NCI-H1048 (cell line): ENCODE results near the gene C12orf57.
A peak's percentile ranks its signal among the peaks of the same experiment; 100 is the strongest.

Source experiments
- DNase-seq: peaks from one replicate; lab custom pipeline; 2025; lab: John Stamatoyannopoulos, UW

Gene C12orf57

DNA sequence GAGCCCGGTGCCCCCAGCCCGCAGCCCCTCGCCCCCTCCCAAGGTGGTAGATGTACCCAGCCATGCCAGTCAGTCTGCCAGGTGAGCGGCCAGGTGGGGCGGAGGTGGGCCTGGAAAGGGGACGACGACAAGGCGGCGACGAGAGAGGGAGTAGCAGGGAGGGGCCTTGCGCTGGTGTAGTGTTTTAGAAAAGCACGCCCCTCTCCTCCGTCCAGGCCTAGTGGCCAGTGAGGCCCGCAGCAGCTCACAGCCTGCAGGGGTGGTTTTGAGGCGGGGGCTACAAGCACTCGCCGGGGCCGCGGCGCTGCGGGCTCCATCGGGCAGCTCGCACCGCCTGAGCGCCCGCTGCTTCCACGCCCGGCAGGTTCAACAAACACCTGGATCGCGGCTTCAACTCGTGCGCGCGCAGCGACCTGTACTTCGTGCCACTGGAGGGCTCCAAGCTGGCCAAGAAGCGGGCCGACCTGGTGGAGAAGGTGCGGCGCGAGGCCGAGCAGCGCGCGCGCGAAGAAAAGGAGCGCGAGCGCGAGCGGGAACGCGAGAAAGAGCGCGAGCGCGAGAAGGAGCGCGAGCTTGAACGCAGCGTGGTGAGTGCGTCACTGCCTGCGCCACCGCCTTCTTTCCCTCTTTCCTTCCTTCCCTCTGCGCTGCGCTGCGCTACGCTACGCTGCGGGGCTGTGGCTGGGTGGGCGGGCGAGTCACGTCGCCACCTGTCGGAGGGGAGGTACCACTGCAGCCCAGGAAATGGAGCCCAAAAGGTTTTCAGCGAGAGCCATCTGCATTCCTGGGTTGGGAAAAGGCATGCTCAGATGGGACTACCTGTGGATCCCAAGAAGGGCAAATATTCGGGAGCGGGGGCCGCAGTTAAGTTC lies 6.1 kb upstream of the C12orf57 start:
- DNase-seq = peak; percentile 92

DNA sequence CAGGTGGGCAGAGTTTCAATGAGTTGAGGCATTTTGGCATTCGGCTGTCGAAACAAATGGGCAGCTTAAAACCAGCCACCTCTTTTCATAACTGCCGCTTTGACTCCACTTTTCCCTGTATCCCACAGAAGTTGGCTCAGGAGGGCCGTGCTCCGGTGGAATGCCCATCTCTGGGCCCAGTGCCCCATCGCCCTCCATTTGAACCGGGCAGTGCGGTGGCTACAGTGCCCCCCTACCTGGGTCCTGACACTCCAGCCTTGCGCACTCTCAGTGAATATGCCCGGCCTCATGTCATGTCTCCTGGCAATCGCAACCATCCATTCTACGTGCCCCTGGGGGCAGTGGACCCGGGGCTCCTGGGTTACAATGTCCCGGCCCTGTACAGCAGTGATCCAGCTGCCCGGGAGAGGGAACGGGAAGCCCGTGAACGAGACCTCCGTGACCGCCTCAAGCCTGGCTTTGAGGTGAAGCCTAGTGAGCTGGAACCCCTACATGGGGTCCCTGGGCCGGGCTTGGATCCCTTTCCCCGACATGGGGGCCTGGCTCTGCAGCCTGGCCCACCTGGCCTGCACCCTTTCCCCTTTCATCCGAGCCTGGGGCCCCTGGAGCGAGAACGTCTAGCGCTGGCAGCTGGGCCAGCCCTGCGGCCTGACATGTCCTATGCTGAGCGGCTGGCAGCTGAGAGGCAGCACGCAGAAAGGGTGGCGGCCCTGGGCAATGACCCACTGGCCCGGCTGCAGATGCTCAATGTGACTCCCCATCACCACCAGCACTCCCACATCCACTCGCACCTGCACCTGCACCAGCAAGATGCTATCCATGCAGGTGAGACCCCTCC lies 5.2 kb upstream of the C12orf57 start:
- DNase-seq = no peak

DNA sequence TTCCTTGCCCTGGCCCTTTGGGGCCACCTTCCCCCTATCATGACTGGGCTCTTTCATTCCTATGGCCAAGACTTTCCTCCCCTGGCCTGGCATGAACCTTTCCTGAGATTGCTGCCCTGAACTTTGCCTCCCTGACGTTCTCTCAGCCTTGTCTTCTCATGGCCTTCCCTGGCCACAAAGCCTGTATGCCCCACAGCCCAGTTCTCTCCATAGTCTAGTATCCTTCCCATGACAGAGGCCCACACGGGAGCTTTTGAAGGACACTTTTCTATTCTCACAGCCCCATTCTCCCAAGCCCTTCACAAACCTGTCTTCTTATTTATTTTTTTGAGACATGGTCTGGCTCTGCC lies 4.7 kb upstream of the C12orf57 start:
- no peak for DNase-seq

DNA sequence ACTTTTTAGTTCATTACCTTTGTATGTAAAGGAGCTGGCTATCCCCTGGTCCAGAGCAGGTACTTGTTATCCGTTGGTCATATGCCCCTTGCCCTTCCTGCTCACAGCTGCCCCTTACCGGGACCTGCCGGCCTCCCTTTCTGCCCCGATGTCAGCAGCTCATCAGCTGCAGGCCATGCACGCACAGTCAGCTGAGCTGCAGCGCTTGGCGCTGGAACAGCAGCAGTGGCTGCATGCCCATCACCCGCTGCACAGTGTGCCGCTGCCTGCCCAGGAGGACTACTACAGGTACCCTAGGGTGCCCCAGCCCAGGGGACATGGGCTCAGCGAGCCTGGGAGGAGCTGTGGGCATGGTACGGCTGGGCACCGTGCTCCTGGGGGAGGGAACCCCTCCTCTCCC lies 2.6 kb upstream of the C12orf57 start:
- DNase-seq = no peak

DNA sequence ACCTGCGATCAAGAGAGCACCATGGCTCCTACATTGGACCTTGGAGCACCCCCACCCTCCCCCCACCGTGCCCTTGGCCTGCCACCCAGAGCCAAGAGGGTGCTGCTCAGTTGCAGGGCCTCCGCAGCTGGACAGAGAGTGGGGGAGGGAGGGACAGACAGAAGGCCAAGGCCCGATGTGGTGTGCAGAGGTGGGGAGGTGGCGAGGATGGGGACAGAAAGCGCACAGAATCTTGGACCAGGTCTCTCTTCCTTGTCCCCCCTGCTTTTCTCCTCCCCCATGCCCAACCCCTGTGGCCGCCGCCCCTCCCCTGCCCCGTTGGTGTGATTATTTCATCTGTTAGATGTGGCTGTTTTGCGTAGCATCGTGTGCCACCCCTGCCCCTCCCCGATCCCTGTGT lies 2.0 kb upstream of the C12orf57 start:
- DNase-seq = no peak

DNA sequence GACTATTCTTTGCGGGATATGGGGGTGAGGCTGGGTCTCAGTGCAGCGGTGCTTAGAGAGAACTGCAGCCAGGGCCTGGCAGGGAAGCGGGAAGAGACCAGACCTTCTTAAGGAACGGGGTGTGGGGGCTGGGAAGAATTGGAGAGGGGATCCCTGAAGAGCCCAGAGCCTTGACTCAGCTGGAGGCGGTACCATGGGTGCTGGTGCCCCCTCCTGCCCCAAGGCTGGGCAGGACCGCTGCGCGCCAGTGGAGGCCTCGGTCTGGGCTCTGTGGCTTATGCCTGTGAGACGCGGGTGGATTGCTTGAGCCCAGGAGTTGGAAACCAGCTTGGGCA lies 1.5 kb upstream of the C12orf57 start:
- DNase-seq = no peak

DNA sequence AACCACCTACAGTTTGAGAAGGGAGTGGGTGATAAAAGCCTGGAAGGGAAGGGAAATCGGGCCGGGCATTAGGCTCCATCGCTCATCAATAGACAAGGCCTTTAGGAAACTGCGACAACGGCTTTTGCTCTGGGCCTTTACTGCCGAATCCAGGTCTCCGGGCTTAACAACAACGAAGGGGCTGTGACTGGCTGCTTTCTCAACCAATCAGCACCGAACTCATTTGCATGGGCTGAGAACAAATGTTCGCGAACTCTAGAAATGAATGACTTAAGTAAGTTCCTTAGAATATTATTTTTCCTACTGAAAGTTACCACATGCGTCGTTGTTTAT lies 467 bp upstream of the C12orf57 start:
- peak; percentile 63 for DNase-seq

DNA sequence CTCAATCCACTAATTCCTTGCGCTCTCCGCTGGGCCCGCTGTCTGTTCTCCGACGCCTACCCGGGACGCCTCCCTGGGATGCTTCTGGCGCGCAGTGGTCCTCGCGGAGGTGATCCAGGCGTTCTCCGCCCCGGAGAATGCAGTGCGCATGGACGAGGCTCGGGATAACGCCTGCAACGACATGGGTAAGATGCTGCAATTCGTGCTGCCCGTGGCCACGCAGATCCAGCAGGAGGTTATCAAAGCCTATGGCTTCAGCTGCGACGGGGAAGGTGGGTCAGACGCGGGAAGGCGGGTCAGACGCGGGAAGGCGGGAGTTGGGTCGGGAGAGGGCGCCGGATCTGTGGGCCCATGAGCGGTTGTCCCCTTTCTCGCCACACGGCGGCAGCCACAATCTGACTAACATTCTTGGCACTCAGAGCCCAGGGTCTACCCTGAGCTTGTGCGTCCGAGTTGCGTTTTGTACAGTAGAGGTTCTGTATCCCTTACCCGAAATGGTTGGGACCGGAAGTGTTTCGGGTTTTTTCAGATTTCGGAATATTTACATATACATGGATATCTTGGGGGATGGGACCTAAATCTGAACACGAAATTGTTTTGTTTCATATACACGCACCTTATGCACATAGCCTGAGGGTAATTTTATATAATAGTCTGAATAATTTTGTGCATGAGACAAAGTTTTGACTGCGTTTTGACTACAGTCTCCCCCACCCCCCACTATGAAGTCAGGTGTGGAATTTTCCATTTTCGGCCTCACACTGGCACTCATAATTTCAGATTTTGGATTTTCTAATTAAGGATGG lies 762 bp downstream of the C12orf57 start:
- DNase-seq = peak; percentile 91

DNA sequence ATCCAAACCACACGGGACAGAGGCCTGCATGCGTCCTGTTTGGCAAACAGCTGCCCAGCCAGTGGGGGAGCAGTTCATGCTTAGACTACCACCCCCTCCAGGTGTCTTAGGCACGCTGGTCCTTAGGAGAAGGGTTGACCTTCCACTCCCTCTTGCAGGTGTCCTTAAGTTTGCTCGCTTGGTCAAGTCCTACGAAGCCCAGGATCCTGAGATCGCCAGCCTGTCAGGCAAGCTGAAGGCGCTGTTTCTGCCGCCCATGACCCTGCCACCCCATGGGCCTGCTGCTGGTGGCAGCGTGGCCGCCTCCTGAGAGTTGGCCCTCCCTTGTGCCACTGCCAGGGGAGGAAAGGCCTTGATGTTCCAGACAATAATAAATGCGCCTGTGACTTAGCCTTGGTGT lies 1.8 kb downstream of the C12orf57 start:
- no peak for DNase-seq

DNA sequence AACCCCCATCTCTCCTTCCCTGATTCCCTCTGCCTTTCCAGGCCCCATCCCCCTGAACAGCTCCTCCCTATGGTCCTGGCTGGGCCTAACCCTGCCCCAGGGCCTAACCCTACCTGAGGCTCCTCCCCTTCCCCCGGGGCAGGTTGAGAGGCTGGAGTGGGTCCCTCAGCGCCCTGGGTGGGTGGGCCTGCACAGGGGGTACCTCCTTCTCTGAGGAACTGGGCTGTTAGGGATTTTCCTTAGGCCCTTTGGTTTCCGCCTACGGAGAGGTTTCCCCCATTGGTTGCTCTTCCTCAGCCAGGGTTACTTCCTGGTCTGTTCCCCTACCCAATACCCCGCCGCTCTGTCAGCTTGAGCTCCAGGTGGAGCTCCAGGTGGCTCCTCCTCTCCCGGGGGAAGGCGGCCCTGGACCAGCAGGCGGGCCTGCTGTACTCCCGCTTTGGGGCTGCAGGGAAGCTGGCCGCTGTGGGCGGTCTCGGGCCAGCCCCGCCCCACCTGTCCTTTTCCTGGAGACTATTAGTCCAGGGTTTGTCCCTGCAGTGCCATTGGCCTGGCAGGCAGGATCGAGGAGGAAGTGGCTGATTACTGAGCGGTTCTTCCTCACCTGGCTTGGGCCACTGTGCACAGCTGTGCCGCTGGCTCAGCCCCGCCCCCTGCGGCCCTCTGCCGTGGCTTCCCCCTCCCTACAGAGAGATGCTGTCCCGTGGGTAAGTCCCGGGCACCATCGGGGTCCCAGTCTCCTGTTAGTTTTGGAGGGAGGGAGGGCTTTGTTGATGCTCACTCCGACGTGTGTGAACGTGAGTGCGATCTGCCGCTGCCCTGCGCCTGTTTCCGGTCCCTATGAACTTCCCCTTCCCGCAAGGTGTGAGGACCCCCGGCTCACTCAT lies 2.5 kb downstream of the C12orf57 start:
- DNase-seq = peak; percentile 86

DNA sequence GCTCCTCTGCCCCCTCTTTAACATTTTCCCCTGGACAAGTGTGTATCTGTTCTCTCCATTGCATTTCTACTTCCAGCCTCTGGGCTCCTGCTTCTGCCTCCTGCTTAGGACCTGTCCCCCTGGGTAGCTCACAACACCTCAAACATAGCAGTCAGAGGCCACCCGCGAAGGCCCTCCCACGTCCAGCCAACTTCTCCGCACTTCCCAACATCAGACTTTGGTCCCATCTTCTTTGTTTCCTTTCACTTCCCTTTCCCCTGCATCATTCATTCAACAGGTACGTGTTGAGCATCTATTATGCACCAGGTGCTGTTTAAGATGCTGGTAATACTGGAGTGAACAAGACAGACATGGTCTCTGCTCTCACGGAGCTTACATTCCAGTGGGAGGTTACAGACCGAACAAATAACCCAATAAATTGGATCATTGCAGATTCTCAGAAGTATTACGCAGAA lies 3.1 kb downstream of the C12orf57 start:
- DNase-seq = no peak

DNA sequence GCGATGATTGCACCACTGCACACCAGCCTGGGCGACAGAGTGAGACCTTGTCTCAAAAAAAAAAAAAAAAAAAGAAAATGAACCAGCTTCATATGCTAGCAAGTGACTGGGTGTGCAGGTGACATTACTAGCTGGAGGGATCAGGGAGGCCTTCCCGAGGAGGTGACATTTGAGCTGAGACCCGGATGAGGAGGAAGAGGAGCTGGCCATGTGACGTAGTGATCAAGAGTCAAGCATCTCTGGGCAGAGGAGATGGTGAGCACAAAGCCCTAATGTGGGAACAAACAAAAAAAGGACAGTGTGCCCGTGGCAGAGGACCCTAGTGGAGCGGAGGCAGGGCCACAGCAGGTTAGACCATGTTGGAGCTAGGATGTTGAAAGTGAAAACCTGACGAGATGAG lies 3.8 kb downstream of the C12orf57 start:
- no peak for DNase-seq

DNA sequence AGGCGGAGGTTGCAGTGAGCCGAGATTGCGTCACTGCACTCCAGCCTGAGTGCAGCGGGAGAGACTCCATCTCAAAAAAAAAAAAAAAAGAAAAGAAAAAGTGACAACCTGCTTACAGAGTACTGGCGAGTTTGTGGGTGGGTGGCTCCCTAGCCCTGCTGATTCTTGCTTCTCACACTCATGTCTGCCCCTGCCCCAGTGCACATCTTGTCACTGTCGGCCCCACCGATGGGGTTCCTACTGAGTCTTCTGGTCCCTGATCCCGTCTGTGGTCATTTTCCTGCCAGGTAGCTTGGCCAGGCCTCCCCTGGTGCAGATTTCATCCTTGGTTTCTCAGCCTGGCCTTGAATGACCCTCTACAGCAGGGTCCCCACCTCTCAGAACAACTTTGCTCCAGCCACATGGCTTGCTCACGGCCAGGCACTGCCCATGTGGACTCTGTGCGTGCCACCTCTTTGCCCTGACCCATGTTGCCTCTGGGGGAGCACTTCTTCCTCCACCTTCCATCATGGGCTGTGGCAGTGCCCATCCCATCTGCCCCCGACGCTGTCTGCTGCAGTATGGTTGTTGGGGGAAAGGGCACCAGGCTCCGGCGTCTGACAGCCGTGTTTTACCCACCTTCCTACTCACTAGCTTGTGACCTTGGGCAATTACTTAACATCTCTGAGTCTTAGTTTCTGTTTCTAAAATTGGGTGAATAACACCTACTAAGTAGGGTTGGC lies 5.2 kb downstream of the C12orf57 start:
- DNase-seq = no peak

DNA sequence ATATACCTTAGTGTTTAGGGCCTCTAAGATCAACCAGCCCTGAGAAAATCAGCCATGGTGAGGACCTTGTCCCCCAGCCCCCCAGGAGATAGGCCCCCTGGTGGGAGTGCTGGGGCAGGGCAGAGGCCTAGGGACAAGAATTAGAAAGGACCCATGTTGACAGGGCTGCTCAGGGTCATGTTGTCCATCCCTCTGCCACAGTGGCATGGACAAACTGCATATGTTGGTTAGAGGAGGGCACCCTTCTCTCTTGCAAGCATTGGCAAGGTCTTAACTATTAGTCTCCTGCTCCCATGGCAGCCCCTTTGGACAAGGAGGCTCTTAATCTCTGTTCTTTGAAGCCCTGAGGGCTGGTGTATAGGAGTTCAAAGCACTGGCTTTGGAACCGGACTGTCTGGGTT lies 6.6 kb downstream of the C12orf57 start:
- no peak for DNase-seq

DNA sequence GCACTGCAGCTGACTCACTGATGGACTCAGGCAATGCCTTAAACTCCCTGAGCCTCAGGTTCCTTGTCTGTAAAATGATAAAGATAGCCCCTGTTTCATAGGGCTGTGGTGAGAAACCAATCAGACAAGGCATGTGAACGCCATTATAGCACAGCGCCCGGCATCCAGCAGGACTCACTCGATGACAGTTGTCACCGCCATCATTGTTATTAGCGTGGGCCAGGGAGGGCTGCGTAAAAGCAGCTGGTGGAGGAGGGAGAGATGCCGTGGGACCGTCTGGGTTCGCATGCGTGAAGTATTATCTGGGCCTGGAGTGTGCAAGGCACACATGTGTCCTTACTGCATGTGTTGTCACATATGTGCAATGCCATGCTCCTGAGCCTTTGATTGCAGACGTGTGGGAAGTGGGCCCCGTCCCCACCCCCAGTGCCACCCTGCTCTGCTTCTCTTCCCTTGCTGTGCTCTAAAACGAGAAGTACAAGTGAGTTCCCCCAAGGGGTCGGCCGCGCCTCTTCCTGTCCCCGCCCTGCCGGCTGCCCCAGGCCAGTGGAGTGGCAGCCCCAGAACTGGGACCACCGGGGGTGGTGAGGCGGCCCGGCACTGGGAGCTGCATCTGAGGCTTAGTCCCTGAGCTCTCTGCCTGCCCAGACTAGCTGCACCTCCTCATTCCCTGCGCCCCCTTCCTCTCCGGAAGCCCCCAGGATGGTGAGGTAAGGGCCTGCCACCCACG lies 7.2 kb downstream of the C12orf57 start, which contains the start of gene PTPN6:
TSS of gene PTPN6 (plus strand) at position 546 of the 730 bp plus-strand sequence. CDS start at position 703, 157 bp downstream.
- no peak for DNase-seq

DNA sequence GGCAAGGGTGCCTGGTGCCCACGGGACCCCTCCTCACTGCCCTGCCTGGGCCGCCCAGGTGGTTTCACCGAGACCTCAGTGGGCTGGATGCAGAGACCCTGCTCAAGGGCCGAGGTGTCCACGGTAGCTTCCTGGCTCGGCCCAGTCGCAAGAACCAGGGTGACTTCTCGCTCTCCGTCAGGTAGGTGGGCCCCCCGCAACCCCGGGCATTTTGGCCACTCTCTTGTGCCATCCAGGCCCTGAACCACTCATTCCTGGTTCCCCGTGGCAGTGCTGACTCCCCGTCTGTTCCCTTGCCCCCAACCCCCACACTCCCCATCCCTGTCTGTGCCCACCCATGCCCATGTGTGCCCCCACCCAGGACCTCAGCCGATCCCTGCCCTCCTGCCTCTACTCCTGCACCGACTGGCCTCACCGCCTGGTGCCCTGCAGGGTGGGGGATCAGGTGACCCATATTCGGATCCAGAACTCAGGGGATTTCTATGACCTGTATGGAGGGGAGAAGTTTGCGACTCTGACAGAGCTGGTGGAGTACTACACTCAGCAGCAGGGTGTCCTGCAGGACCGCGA lies 7.8 kb downstream of the C12orf57 start:
- no peak for DNase-seq

DNA sequence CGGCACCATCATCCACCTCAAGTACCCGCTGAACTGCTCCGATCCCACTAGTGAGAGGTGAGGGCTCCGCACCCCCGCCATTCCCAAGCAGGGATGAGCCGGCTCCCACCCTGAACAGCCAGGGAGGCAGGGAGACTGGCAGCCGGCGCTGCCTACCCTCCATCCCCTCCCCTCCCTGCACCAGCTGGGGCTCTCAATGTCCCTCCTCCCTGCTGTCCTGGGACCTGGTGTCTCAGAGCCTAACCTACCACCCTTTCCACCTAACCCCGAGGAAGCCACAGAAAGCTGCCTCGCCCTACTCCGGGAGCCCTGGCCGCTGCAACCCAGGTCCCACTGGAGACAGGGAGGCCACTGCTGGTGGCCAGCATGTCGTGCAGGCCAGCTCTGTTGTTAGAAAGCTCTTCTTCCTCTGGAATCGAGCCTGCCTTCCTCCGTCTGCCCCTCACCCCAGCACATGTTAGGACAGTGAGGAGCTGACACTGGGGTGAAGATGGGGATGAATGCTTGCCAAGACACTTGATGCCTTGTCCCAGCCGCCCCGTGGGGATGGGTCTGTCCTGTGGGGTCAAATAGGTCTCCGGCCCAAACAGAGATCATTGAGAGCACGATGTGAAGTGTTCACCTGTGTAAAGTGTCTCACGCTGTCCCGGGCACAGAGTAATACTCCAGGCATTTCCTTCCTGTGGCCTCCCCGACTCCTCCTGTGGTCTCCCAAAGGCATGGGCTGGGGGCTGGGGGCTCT lies 8.5 kb downstream of the C12orf57 start:
- DNase-seq = no peak

DNA sequence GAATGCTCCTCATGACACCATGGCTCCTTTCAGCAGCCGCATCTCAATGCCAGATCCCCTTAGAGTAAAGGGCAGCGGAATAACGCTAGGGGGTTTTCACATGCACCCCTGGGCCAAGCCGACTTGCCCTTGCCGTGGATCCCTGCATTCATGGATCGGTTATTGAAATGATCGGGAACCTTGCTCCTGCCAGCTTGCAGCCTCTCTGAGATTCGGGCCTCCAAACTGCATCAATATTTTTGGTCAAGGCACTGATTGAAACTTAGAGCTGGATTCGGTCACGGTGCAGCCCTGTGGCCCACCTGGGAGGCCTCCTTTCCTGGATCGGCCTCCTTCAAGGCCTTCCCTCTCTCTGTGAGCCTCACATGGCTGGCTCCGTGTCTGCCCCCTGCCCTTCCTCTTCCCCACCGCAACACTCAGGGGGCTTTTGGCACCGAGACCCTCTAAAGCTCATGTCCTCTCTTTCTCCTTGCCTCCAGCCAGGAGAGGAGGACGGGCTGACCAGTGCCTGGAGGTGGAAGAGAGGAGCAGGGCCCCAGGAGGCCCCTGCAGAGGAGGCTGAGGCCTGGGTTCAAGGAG lies 9.1 kb downstream of the C12orf57 start:
- DNase-seq = no peak
